Fibroblast of skin of left quadriceps (primary cell): ENCODE results near the gene RPS26.
"Not testable (repeated sequence)": the region's sequence is repeated elsewhere in the genome, so short reads cannot be mapped to it uniquely, and the experiment has no call there.

ENCODE experiments used
- DNase-seq, 2 experiments: peaks; one replicate each; pipeline ENCODE4 v3.0.0-alpha.2; 2013; ENCODE audit warnings: low read depth in 2 of 2

The RPS26 gene

DNA sequence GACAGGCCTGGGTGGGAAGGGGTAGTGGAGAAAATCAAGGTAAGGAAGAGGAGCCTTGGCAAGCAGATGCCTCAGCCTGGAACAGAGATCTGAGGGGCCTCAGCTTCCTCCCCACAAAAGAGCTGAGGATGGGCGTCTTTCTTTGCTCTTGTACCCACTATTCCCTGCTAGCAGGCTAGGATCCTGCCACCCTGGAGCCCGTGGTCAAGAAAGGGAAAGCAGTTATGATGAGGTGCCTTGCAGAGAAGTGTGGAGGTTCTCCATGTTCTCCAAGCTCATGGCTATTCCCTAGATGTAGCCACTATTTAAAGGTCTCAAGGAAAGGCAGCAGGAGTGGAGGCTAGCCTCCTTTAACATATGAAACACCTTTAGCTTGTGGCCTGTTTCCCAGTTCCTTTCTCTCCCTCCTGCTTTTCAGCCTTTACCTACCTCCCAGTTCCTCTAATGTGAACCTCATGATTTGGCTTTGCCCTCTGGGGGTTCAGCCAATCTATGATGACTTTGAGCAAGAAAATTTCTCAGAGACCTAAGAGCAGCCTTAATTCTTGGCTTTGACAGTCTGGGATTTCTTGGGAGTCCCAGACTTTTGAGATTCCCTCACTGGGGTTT, 19.7 kb upstream of the RPS26 start:
- DNase-seq: no peak

DNA sequence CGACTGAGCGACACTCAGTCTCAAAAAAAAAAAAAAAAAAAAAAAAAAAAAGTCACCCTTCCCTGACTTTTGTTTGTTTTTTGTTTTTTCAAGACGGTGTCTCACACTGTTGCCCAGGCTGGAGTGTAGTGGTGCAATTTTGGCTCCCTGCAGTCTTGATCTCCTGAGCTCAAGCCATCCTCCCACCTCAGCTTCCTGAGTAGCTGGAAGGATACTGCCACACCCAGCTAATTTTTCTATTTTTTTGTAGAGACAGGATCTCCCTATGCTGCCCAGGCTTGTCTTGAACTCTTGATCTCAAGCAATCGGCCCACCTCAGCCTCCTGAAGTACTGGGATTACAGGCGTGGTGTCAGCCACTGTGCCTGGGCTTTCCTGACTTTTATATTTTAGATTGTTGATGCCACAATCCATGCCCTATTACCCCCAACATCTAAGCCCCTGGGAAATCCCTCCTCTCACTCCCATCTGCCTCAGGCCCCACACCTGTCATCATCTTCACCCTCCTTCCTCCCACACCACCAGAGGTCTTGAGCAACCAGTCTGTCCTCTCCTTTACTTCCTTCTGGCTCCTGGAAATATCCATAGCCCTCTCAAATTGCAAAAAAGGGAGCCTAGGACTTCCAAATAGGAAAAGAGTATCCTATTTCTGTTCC, 13.1 kb upstream of the RPS26 start:
- no peak for DNase-seq

DNA sequence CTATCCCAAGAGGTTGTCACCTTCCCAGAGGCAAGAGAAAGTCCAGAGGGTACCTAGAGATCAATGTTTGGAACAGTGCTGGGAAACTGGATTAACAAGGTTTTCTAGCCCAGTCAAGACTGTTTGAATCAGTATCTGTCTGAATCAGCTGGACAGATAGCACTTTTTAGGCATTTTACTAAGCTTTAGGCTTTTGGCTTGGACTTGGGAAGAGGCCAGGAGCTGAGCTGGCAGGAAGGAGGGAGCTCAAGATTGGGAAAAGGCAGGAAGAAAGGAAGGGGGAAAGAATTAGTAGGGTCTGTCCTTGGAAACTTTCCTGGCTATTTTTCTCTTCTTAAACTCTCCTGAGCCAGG, 12.6 kb upstream of the RPS26 start:
- DNase-seq: no peak

DNA sequence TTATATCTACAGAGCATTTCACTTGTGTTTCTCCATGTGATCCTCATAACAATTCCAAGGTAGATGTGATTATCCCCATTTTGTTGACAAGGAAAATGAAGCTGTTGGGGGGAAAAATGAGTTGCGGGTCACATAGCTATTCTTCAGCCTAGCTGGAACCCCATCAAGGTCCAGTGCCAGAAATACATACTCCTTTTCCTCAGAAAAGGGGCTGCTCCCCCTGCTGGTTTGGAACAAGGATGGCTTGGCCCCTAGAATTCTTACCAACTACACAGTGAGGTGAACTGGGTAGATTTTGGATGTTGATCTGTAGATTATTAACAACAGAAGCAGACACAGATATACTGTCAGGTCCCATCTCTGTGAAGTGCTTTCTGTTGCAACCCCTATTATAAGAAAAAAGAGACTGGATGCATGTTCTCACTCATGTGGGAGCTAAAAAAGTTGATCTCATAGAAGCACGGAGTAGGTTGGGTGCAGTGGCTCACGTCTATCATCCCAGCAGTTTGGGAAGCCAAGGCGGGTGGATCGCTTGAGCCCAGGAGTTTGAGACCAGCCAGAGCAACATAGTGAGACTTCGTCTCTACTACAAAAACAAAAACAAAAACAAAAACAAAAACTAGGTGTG, 11.9 kb upstream of the RPS26 start:
- peak in 1 of 2 experiments; percentile 32 for DNase-seq

DNA sequence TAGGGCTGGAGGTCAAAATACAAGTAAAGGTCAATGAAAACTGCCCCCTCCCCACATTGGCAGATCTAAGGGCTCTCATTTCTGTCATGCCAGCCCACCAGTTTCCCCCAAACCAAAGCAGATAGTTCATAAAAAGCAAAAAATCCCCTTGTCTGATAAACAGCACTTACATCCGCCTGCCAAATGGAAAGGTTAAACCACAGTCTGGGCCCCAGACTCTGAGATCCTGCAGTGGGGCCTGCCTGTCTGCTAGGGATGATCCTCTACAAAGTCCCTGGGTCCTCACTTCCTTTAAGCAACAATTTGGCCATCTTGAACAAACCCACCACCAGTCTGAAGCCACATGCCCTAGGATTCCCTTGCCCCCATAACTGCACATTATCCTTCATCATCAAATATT, 9.7 kb upstream of the RPS26 start:
- no peak for DNase-seq

DNA sequence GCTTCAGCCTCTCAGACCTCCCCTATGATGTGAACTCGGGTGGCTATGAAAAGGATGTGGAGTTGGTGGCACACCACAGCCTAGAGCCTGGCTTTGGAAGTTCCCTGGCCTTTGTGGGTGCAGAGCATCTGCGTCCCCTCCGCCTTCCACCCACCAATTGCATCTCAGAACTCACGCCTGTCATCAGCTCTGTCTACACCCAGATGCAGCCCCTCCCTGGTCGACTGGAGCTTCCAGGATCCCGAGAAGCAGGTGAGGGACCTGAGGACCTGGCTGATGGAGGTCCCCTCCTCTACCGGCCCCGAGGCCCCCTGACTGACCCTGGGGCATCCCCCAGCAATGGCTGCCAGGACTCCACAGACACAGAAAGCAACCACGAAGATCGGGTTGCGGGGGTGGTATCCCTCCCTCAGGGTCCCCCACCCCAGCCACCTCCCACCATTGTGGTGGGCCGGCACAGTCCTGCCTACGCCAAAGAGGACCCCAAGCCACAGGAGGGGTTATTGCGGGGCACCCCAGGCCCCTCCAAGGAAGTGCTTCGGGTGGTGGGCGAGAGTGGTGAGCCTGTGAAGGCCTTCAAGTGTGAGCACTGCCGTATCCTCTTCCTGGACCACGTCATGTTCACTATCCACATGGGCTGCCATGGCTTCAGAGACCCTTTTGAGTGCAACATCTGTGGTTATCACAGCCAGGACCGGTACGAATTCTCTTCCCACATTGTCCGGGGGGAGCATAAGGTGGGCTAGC, 7.0 kb upstream of the RPS26 start:
- no peak for DNase-seq

DNA sequence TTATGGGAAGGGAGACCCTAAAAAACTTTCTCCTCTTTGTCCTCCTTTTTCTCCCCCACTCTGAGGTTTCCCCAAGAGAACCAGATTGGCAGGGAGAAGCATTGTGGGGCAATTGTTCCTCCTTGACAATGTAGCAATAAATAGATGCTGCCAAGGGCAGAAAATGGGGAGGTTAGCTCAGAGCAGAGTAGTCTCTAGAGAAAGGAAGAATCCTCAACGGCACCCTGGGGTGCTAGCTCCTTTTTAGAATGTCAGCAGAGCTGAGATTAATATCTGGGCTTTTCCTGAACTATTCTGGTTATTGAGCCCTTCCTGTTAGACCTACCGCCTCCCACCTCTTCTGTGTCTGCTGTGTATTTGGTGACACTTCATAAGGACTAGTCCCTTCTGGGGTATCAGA, 4.6 kb upstream of the RPS26 start:
- DNase-seq: no peak

DNA sequence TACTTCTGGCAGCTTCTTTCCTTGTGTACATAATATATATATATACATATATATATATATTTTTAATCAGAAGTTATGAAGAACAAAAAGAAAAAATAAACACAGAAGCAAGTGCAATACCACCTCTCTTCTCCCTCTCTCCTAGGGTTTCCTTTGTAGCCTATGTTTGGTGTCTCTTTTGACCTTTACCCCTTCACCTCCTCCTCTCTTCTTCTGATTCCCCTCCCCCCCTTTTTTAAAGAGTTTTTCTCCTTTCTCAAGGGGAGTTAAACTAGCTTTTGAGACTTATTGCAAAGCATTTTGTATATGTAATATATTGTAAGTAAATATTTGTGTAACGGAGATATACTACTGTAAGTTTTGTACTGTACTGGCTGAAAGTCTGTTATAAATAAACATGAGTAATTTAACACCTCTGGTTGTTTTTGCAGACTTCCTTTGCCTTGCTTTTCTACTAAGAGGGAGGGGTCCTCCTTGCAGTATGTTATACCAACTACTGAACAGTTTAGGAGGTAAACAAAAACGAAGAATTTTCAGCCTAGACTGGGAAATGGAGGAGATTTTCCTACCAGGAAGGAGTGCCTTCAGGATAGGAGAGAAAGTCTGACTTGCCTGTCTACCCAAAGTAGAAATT, 3.6 kb upstream of the RPS26 start:
- no peak for DNase-seq

DNA sequence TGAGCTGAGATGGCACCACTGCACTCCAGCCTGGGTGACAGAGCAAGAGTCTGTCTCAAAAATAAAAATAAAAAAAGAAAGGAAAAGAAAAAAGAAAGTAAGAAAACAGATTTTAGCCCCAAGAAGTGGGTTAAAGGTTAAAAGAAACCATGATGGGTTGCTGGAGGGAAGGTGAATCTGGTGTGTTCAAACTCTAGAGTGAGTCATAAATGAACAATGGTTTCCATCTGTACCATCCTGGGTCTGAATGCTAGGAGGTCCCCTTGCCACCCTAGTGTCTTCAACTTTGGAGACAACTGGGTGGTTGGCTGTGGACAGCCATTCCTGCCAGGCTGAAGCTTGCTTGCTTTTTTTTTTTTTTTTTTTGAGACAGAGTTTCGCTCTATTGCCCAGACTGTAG, 1.6 kb upstream of the RPS26 start:
- no peak for DNase-seq

DNA sequence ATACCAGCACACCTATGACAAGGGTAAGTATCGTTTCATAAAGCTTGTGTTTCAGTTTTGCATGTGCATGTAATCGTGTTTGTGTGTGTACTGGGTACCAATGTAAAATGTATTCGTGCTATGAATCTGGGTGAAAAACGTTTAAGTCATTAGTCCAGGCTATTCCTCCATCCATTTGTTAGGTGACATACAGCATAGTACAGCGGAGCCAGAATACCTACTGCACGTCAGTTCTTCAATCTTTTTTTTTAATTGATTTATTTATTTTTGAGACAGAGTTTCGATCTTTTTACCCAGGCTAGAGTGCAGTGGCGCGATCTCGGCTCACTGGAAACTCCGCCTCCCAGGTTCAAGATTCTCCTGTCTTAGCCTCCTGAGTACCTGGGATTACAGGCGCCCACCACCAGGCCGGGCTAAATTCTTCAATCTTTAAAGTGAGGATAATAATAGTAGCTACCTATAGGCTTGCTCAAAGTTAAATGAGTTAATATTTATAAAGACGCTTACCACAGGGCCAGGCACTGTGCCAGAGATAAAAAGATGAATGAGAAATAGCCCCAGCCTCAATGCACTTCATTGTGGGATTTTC, 661 bp upstream of the RPS26 start:
- no peak for DNase-seq

DNA sequence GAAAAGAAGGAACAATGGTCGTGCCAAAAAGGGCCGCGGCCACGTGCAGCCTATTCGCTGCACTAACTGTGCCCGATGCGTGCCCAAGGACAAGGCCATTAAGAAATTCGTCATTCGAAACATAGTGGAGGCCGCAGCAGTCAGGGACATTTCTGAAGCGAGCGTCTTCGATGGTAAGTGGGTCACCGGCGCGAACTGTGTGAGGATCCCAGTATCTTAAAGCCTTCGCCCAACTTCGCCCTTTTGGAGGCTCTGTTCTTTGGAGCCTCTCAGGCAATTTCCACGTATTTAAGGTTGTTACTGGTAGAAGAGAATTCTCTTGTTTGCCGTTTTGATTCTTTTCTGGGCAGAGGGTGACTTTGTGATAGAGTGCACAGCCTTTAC, 704 bp downstream of the RPS26 start:
- not testable (repeated sequence) for DNase-seq

DNA sequence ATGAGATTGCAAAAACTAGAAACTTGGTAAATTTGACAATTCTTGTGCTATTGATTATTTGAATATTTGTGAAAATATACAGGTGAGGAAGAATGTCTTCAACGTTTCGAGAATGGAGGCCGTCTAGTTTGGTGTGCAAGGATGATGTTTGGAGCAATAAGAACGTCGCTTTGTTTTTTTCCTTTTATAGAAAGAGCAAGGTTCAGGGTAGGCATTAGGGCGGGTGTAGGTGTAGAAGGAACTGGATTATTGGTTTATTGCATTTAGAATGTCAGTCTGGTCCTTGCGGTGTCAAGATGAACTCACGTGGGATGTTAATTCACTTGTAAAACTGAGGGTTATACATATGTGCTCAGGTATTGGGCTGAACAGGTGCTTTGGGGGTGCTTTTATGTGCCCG, 1.1 kb downstream of the RPS26 start:
- no peak for DNase-seq

DNA sequence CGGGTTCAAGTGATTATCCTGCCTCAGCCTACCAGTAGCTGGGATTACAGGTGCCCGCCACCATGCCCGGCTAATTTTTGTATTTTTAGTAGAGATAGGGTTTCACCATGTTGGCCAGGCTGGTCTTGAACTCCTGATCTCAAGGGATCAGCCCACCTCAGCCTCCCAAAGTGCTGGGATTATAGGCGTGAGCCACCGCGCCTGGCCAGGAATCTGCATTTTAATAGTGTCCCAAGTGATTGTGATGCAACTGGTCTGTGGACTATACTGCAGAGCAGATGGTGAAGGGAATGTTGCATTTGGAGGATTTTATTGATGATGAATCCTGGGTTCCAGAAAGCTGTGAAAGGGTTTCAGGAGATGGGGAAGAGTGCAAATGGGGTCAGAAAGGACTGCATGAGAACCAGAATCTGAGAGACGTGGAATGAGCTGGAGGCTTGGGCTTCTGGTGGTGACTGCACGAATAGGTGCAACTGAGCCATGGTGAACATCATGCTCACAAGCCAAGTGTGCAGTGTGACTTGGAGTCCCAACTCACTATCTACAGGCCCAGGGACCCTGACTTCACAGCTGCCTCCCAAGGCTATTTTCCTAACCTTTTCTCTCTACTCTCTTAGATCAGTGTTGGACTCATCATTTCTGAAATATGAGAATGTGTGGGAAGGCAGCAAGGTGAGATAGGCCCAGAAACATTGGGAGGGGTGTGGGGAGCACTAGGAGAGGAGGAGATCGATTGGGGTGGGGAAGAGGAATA, 4.5 kb downstream of the RPS26 start:
- no peak for DNase-seq

DNA sequence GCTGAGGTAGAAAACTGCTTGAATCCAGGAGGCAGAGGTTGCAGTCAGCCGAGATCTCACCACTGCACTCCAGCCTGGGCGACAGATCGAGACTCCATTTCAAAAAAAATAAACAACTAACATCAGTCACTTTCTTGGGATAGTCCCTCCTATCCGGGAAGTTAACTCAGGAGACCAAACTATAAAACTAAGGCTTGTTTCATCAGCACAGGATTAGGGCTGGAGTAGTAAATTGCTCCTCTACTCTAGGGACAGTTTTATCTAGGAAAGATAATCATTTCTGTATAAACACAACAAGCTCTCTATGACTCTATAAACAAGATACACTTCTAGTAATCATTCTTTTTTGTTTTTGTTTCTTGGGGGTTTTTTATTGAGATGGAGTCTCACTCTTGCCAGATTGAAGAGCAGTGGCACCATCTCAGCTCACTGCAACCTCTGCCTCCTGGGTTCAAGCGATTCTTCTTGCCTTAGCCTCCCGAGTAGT, 11.7 kb downstream of the RPS26 start:
- no peak for DNase-seq

DNA sequence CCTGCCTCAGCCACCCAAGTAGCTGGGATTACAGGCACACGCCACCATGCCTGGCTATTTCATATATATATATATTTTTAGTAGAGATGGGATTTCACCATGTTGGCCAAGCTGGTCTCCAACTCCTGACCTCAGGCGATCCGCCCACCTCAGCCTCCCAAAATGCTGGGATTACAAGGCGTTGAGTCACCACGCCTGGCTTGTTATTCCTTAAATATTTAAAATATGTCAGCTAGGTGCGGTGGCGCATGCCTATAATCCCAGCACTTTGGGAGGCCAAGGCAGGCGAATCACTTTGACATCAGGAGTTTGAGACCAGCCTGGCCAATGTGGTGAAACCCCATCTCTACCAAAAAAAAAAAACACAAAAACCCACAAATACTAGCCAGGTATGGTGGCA, 18.2 kb downstream of the RPS26 start:
- DNase-seq: not testable (repeated sequence)

DNA sequence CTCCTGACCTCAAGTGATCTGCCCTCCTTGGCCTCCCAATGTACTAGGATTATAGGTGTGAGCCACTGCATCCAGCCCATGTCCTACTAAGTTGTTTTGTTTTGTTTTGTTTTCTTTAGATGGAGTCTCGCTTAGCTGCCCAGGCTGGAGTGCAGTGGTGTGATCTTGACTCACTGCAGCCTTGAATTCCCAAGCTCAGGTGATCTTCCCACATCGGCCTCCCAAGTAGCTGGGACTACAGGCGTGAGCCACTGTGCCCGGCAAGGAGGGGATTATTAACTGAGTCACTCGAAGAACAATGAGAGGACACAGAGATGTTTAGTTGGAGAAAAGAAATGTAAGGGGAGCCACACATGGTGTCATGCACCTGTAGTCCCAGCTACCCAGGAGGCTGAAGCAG, 20.3 kb downstream of the RPS26 start:
- DNase-seq: no peak

DNA sequence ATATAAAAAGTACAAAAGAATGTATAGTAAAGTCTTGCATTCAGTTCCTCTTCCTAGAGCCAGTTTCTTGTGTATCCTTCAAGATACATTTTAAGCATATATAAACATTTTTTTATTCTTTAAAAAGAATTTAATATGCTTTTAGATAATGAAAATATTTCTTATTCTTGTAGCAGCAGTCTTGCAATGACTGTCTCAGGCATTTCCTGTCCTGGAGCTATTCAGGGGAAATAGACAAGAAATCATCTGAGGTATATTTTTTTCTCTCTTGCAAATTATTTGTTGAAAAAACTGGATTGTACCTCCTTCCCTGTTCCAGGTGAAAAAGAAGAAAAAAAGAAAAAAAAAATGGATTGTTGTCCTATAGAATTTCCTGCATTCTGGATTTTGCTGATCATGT, 21.3 kb downstream of the RPS26 start:
- no peak for DNase-seq

DNA sequence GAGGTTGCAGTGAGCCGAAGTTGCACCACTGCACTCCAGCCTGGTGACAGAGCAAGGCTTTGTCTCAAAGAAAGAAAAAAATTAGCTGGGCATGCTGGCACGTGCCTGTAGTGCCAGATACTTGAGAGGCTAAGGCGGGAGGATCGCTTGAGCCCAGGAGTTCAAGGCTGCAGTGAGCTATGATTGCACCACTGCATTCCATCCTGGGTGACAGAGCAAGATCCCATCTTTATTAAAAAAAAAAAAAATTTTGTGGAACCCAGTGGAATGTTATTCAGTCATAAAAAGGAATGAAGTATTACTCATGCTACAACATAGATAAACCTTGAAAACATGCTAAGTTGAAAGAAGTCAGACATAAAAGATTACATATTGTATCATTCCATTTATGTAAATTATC, 29.9 kb downstream of the RPS26 start:
- DNase-seq: no peak

DNA sequence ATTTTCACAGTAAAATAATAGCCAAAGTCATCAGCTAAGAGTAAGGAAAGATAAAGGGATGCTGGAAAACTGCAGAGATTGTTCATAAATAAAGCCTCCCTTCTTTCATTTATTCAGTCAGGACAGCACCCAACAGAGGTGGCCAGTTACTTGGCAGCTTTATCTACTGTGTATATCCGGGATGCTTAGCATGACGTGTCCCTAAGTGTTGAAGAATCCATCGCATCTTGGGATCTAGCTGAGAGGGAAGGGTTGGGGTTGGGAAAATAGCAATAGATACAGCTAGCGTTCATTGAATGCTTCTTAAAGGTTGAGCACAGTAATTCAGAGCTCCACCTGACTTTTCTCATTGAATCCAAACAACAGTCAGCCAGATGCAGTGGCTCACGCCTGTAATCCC, 32.7 kb downstream of the RPS26 start:
- DNase-seq: no peak

DNA sequence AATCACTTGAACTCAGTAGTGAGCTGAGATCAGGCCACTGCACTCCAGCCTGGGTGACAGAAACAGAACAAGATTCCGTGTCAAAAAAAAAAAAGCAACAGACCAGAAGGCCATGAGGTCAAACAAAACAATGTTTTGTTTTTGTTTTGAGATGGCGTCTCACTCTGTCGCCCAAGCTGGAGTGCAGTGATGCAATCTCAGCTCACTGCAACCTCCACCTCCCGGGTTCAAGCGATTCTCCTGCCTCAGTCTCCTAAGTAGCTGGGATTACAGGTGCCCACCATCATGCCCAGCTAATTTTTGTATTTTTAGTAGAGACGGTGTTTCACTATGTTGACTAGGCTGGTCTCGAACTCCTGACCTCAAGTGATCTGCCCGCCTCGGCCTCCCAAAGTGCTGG, 36.2 kb downstream of the RPS26 start:
- DNase-seq: not testable (repeated sequence)

DNA sequence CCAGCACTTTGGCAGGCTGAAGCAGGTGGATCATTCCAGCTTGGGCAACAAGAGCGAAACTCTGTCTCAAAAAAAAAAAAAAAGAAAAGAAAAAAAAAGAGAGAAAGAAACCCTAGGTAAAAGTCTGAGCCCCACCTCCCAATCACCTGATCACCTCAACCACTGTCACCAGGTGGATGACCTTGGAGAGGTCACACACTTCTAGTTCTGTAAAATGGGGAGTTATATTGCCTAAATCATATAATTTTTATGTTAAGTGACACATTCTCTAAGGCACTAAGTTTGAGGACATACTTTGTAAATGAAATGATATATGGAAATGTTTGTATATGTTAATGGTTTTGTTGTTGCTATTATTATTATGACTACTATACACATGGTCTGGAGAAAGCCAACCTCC, 36.7 kb downstream of the RPS26 start:
- DNase-seq: no peak
